Measurements from ENCODE around the gene ZNF516. TPM values are rescaled to one million over a fixed set of nuclear protein-coding genes. Genes with fewer than 3 reads are reported as not detected.

Gene ZNF516
- total RNA-seq, 1 experiment from 2014 or later, result 22.6 TPM

- H3K27me3 ChIP-seq (ENCODE audit: insufficient read depth, low read length), result no peaks in the 10 kb centered on the region
- H3K14ac ChIP-seq (ENCODE audit: insufficient read depth, low read length), result no peak overlapping the region
- no peak overlapping the region for H2BK15ac ChIP-seq (ENCODE audit: low read depth, low read length)
- no peak overlapping the region for H3K9ac ChIP-seq (ENCODE audit: extremely low read depth, insufficient read length, low read length)
- H3T11ph ChIP-seq (ENCODE audit: low read length), result no peak overlapping the region
- DNase-seq, result no peak
- no peaks in the 10 kb centered on the region for H4K20me1 ChIP-seq (ENCODE audit: control insufficient read depth, insufficient read depth, insufficient read length)
- H3K79me2 ChIP-seq (ENCODE audit: insufficient read depth, low read length), result no peaks in the 10 kb centered on the region
- Mint-ChIP-seq H3K4me1 (peaks cover 3 to 6% of the 10 kb centered on the region in 2 experiments; a peak in 3 of 4 replicates), H3K9me3 (no peaks in the 10 kb centered on the region), H3K27ac (no peak overlapping the region), H3K4me3 (no peak overlapping the region), H3K27me3 (ENCODE audit: low read depth) (no peaks in the 10 kb centered on the region), H3K36me3 (ENCODE audit: insufficient read depth in 1 of 3, low read depth in 3 of 3) (peaks cover 0 to 2% (median 0%) of the 10 kb centered on the region in 3 experiments; a peak in 3 of 7 replicates)
- H3K4me1 ChIP-seq (ENCODE audit: insufficient read depth, low read length), result no peaks in the 10 kb centered on the region
- no peak overlapping the region for H3K4me2 ChIP-seq (ENCODE audit: insufficient read depth, insufficient read length, low read length)
- peak overlapping the region; percentile 93 for H4K5ac ChIP-seq (ENCODE audit: insufficient read length, low read depth, low read length)
- H3K4ac ChIP-seq (ENCODE audit: low read depth, low read length), result no peak overlapping the region
- H4K91ac ChIP-seq (ENCODE audit: insufficient read length, low read depth, low read length), result no peak overlapping the region
- H2BK12ac ChIP-seq (ENCODE audit: insufficient read length, low read depth, low read length), result no peak overlapping the region
- H3K23me2 ChIP-seq (ENCODE audit: insufficient read length, low read depth, low read length, poor library complexity, severe bottlenecking), result no peaks in the 10 kb centered on the region
- no peaks in the 10 kb centered on the region for H3K79me1 ChIP-seq (ENCODE audit: insufficient read depth, low read depth, low read length, poor library complexity, severe bottlenecking)
- peak overlapping the region; percentile 25 for H3K23ac ChIP-seq (ENCODE audit: insufficient read length, low read depth, low read length)
- no CpG with 5 or more reads among the region's 8 CpGs for WGBS (ENCODE audit: extremely low coverage, insufficient read length, low lambda C conversion rate)
- no peak overlapping the region for H3K56ac ChIP-seq (ENCODE audit: insufficient read length, low read depth, low read length)
- H3K18ac ChIP-seq (ENCODE audit: insufficient read length, low read depth, low read length), result no peak overlapping the region
- peak overlapping the region; percentile 69 for H2BK5ac ChIP-seq (ENCODE audit: insufficient read length, low read length)
- H2BK120ac ChIP-seq (ENCODE audit: low read depth, low read length, poor library complexity, severe bottlenecking), result no peak overlapping the region
- H4K8ac ChIP-seq (replicated peaks; ENCODE audit: insufficient read length, low read depth, low read length), result peak overlapping the region; percentile 47
- no peak overlapping the region for H3K27ac ChIP-seq (ENCODE audit: insufficient read length, low read depth, low read length)
- H2AK5ac ChIP-seq (ENCODE audit: insufficient read length, low read length), result no peak overlapping the region
- H2BK20ac ChIP-seq (ENCODE audit: low read depth, low read length, poor library complexity, severe bottlenecking), result no peak overlapping the region
- H2AFZ ChIP-seq (ENCODE audit: low read length), result no peak overlapping the region
- no peak for TF ChIP-seq CTCF (conservative IDR thresholded peaks at IDR 0.05)
- no peaks in the 10 kb centered on the region for H3K9me3 ChIP-seq (ENCODE audit: control insufficient read depth, low read depth, low read length)
These were observed 90.7 kb downstream of the ZNF516 start for GRCh38 chr18:76404345-76404831.

Data from H9 (cell line).